Kidney capillary endothelial cell (primary cell): ENCODE data around the gene GALNTL6.

Experiments
- DNase-seq: peaks from one replicate; pipeline ENCODE4 v3.0.0-alpha.2; 2018; ENCODE audit warnings: low spot score

The GALNTL6 gene

GRCh38 chr4:172207886-172208285, 394.7 kb downstream of the GALNTL6 start:
- no peak for DNase-seq

- DNase-seq, result no peak
Measured at GRCh38 chr4:172220679-172221078, 407.5 kb downstream of the GALNTL6 start.

- DNase-seq, result no peak
Measured at GRCh38 chr4:172225457-172225856, 412.3 kb downstream of the GALNTL6 start.

GRCh38 chr4:172232966-172233365, 419.8 kb downstream of the GALNTL6 start:
- no peak for DNase-seq

- no peak for DNase-seq
Measured at GRCh38 chr4:172243551-172243950, 430.3 kb downstream of the GALNTL6 start.

GRCh38 chr4:172245516-172245915, 432.3 kb downstream of the GALNTL6 start:
- DNase-seq, result no peak

GRCh38 chr4:172253409-172253808, 440.2 kb downstream of the GALNTL6 start:
- DNase-seq, result no peak

- no peak for DNase-seq
Measured at GRCh38 chr4:172256820-172257219, 443.6 kb downstream of the GALNTL6 start.

GRCh38 chr4:172270397-172270796, 457.2 kb downstream of the GALNTL6 start:
- no peak for DNase-seq

GRCh38 chr4:172287117-172287516, 473.9 kb downstream of the GALNTL6 start:
- DNase-seq, result no peak

- no peak for DNase-seq
Measured at GRCh38 chr4:172305698-172306097, 492.5 kb downstream of the GALNTL6 start.

- no peak for DNase-seq
Measured at GRCh38 chr4:172308078-172308477, 494.9 kb downstream of the GALNTL6 start.

- no peak for DNase-seq
Measured at GRCh38 chr4:172311682-172312081, 498.5 kb downstream of the GALNTL6 start.

- no peak for DNase-seq
Measured at GRCh38 chr4:172323288-172323687, 510.1 kb downstream of the GALNTL6 start.

- no peak for DNase-seq
Measured at GRCh38 chr4:172344308-172344938, 531.2 kb downstream of the GALNTL6 start.

- DNase-seq, result no peak
Measured at GRCh38 chr4:172348426-172348825, 535.2 kb downstream of the GALNTL6 start.

GRCh38 chr4:172352356-172352755, 539.2 kb downstream of the GALNTL6 start:
- no peak for DNase-seq

GRCh38 chr4:172356016-172356415, 542.8 kb downstream of the GALNTL6 start:
- DNase-seq, result no peak

- DNase-seq, result no peak
Measured at GRCh38 chr4:172357006-172357540, 543.9 kb downstream of the GALNTL6 start.

- DNase-seq, result no peak
Measured at GRCh38 chr4:172362569-172362968, 549.4 kb downstream of the GALNTL6 start.

GRCh38 chr4:172369471-172369959, 556.3 kb downstream of the GALNTL6 start:
- DNase-seq, result no peak

GRCh38 chr4:172377486-172378140, 564.4 kb downstream of the GALNTL6 start:
- DNase-seq, result no peak

- DNase-seq, result no peak
Measured at GRCh38 chr4:172379834-172380233, 566.6 kb downstream of the GALNTL6 start.
